ENCODE results near the gene PHF19. TPM values are rescaled to one million over a fixed set of nuclear protein-coding genes. Genes with fewer than 3 reads are reported as not detected.

The PHF19 gene
- total RNA-seq, 1 experiment from 2014 or later, result 39.0 TPM

GRCh38 chr9:120886490-120886967, 9.5 kb upstream of the PHF19 start (continued):
- no peak for TF ChIP-seq ESRRA (CRISPR knock-in tag; IDR thresholded peaks at IDR 0.05; ENCODE audit: borderline replicate concordance)

- no peaks in the 10 kb centered on the region for H3K9me3 Mint-ChIP-seq
- TF ChIP-seq ESRRA (CRISPR knock-in tag; IDR thresholded peaks at IDR 0.05; ENCODE audit: borderline replicate concordance) (no peak), ZNF219 (CRISPR knock-in tag; IDR thresholded peaks at IDR 0.05; ENCODE audit: borderline replicate concordance) (no peak), MLX (CRISPR knock-in tag; IDR thresholded peaks at IDR 0.05) (no peak), AFF4 (CRISPR knock-in tag; IDR thresholded peaks at IDR 0.05; ENCODE audit: borderline replicate concordance) (no peak), CDX4 (CRISPR knock-in tag; IDR thresholded peaks at IDR 0.05; ENCODE audit: borderline replicate concordance) (no peak), RELA (CRISPR knock-in tag; IDR thresholded peaks at IDR 0.05; ENCODE audit: borderline replicate concordance) (no peak), FOXJ3 (CRISPR knock-in tag; IDR thresholded peaks at IDR 0.05; ENCODE audit: borderline replicate concordance) (no peak), E2F1 (CRISPR knock-in tag; IDR thresholded peaks at IDR 0.05) (no peak), MXD4 (CRISPR knock-in tag; IDR thresholded peaks at IDR 0.05; ENCODE audit: borderline replicate concordance) (no peak), ZNF532 (CRISPR knock-in tag; IDR thresholded peaks at IDR 0.05; ENCODE audit: borderline replicate concordance) (no peak), TP53 (CRISPR knock-in tag; IDR thresholded peaks at IDR 0.05) (no peak), HMGXB4 (CRISPR knock-in tag; IDR thresholded peaks at IDR 0.05) (no peak), AR (CRISPR knock-in tag; IDR thresholded peaks at IDR 0.05) (no peak), ETV6 (CRISPR knock-in tag; IDR thresholded peaks at IDR 0.05) (no peak), IRF1 (CRISPR knock-in tag; IDR thresholded peaks at IDR 0.05) (no peak)
- DNase-seq (ENCODE audit: low spot score), result no peak
- H3K36me3 Mint-ChIP-seq, result no peaks in the 10 kb centered on the region
- ChIA-PET CTCF (interaction anchor here (0.9 to 1.7 kb wide), 2 partner anchors 22 to 130 kb away, joined by 3 to 5 read pairs; no protein-coding TSS in a partner anchor), POLR2A (no interaction called here)
- H3K27me3 Mint-ChIP-seq (ENCODE audit: low read depth), result no peaks in the 10 kb centered on the region
- H3K4me3 Mint-ChIP-seq, result no peak overlapping the region
- no peak overlapping the region for H3K27ac Mint-ChIP-seq
- H3K4me1 Mint-ChIP-seq, result peaks cover 8% of the 10 kb centered on the region
- ATAC-seq, result no peak
Measured at GRCh38 chr9:120885958-120886357, 9.0 kb upstream of the PHF19 start.
